ENCODE data around the gene PKN1. TPM values are rescaled to one million over a fixed set of nuclear protein-coding genes. Genes with fewer than 3 reads are reported as not detected.

PKN1 gene
- total and polyA plus RNA-seq, 7 donors: 40.7 to 136 (median 69.2) TPM

GRCh38 chr19:14507704-14508542 lies 74.8 kb downstream of the PKN1 start:
- intact Hi-C loops (cut with DNase I): no loop called here
- no peak for TF ChIP-seq CTCF (IDR thresholded peaks at IDR 0.05)
- Histone ChIP-seq H3K9me3 (no peaks in the 10 kb centered on the region), H3K4me1 (peaks cover 10% of the 10 kb centered on the region), H3K27ac (no peak overlapping the region), H3K4me3 (no peak overlapping the region), H3K27me3 (ENCODE audit: insufficient read depth in 3 of 3, low read length in 2 of 3) (no peaks in the 10 kb centered on the region), H3K36me3 (ENCODE audit: insufficient read depth in 1 of 2, low read depth in 1 of 2) (no peaks in the 10 kb centered on the region)
- 67 to 78% (median 70%) methylated on average over 12 of the region's 12 CpGs for WGBS, 3 donors
- DNase-seq: no peak
- no peak for ATAC-seq

GRCh38 chr19:14510311-14511228 lies 77.5 kb downstream of the PKN1 start:
- H3K4me3 ChIP-seq: no peak overlapping the region
- peaks cover 10 to 21% of the 10 kb centered on the region in 2 donors for H3K36me3 ChIP-seq (ENCODE audit: insufficient read depth in 1 of 2, low read depth in 1 of 2)
- no peaks in the 10 kb centered on the region for H3K27me3 ChIP-seq (ENCODE audit: insufficient read depth in 3 of 3, low read length in 2 of 3)
- no peak for TF ChIP-seq CTCF (IDR thresholded peaks at IDR 0.05)
- ATAC-seq (peak in 3 of 4 donors; percentile 14 to 53 (median 36)), DNase-seq (peak; percentile 70 to 81)
- no peaks in the 10 kb centered on the region for H3K9me3 ChIP-seq
- 46 to 68% (median 50%) methylated on average over 22 of the region's 22 CpGs for WGBS, 3 donors
- intact Hi-C loops (cut with DNase I): no loop called here
- peak overlapping the region; percentile 30 for H3K27ac ChIP-seq
- H3K4me1 ChIP-seq: peaks cover 32% of the 10 kb centered on the region

- Histone ChIP-seq H3K9me3 (no peaks in the 10 kb centered on the region), H3K4me1 (peaks cover 38% of the 10 kb centered on the region), H3K4me3 (no peak overlapping the region), H3K27ac (peak overlapping the region; percentile 30), H3K27me3 (ENCODE audit: insufficient read depth in 3 of 3, low read length in 2 of 3) (no peaks in the 10 kb centered on the region), H3K36me3 (ENCODE audit: insufficient read depth in 1 of 2, low read depth in 1 of 2) (peaks cover 10 to 27% of the 10 kb centered on the region in 2 donors)
- DNase-seq: no peak
- peak in 2 of 4 donors; percentile 1 for ATAC-seq
- TF ChIP-seq CTCF (IDR thresholded peaks at IDR 0.05): no peak
- WGBS, 3 donors: 71 to 78% (median 77%) methylated on average over 4 of the region's 4 CpGs
- intact Hi-C loops (cut with DNase I): no loop called here
These were observed 78.1 kb downstream of the PKN1 start for GRCh38 chr19:14511229-14511593.

- no peak for DNase-seq
- Histone ChIP-seq H3K27ac (no peak overlapping the region), H3K4me3 (no peak overlapping the region), H3K4me1 (peaks cover 40% of the 10 kb centered on the region), H3K9me3 (no peaks in the 10 kb centered on the region), H3K36me3 (ENCODE audit: insufficient read depth in 1 of 2, low read depth in 1 of 2) (peaks cover 10 to 35% of the 10 kb centered on the region in 2 donors), H3K27me3 (ENCODE audit: insufficient read depth in 3 of 3, low read length in 2 of 3) (no peaks in the 10 kb centered on the region)
- no peak for TF ChIP-seq CTCF (IDR thresholded peaks at IDR 0.05)
- WGBS, 3 donors: 83 to 92% (median 84%) methylated on average over 14 of the region's 14 CpGs
- intact Hi-C loops (cut with DNase I): no loop called here
- ATAC-seq: no peak
These were observed 79.4 kb downstream of the PKN1 start for GRCh38 chr19:14512406-14512961.
